OCI-LY1 (cell line): ENCODE data around the gene SELENOI.

Experiments
- H2AFZ ChIP-seq: fragments of 200-600 bp; sonication (generic), shearing (Covaris generic); 2 replicates; pipeline ENCODE4 v1.6.0; 2014; ENCODE audit warnings: antibody characterized with exemption, mild to moderate bottlenecking, low read length
- H3F3A ChIP-seq: fragments of 200-600 bp; sonication (generic), shearing (Covaris generic); 2 replicates; pipeline ENCODE4 v1.6.0; 2014; ENCODE audit warnings: mild to moderate bottlenecking, antibody characterized with exemption, low read length, moderate library complexity; ENCODE audit not compliant: insufficient read depth
- H3K27ac ChIP-seq: fragments of 200-600 bp; sonication (generic); 2 replicates; pipeline ENCODE4 v1.5.1; 2014; ENCODE audit warnings: low read length, mixed run types, mild to moderate bottlenecking, low read depth; ENCODE audit not compliant: poor library complexity, severe bottlenecking
- H3K27me3 ChIP-seq: fragments of 200-600 bp; sonication (generic); 2 replicates; pipeline ENCODE4 v1.6.0; 2014; ENCODE audit warnings: antibody characterized with exemption, mild to moderate bottlenecking, low read length, moderate library complexity; ENCODE audit not compliant: insufficient read depth
- H3K36me3 ChIP-seq: fragments of 200-600 bp; sonication (generic); 2 replicates; pipeline ENCODE4 v1.6.1; 2014; ENCODE audit warnings: mild to moderate bottlenecking, antibody characterized with exemption, low read length, moderate library complexity, mixed read lengths; ENCODE audit not compliant: insufficient read depth
- H3K4me1 ChIP-seq: fragments of 200-600 bp; sonication (generic); 2 replicates; pipeline ENCODE4 v1.5.1; 2014; ENCODE audit warnings: mild to moderate bottlenecking, low read length, moderate library complexity; ENCODE audit not compliant: insufficient read depth, severe bottlenecking
- H3K4me2 ChIP-seq: fragments of 200-600 bp; sonication (generic), shearing (Covaris generic); 2 replicates; pipeline ENCODE4 v1.6.1; 2014; ENCODE audit warnings: low read length
- H3K4me3 ChIP-seq: fragments of 200-600 bp; sonication (generic); 2 replicates; pipeline ENCODE4 v1.5.1; 2014; ENCODE audit warnings: low read length, low read depth, mild to moderate bottlenecking, mixed read lengths; ENCODE audit not compliant: poor library complexity, severe bottlenecking
- H3K79me2 ChIP-seq: fragments of 200-600 bp; shearing (Covaris generic); 2 replicates; pipeline ENCODE4 v1.6.1; 2016; ENCODE audit warnings: mixed run types, low read length, mixed read lengths; ENCODE audit not compliant: insufficient read depth
- H3K9ac ChIP-seq: fragments of 200-600 bp; sonication (generic), shearing (Covaris generic); 2 replicates; pipeline ENCODE4 v1.6.1; 2014; ENCODE audit warnings: mild to moderate bottlenecking, low read length, mixed read lengths
- H3K9me2 ChIP-seq: fragments of 200-600 bp; sonication (generic), shearing (Covaris generic); 2 replicates; pipeline ENCODE4 v1.6.1; 2014; ENCODE audit warnings: low read depth, mild to moderate bottlenecking, low read length, mixed read lengths
- H3K9me3 ChIP-seq: fragments of 200-600 bp; shearing (Covaris generic); 2 replicates; pipeline ENCODE4 v1.6.1; 2014; ENCODE audit warnings: low read length, mixed read lengths
- H4K20me1 ChIP-seq: fragments of 200-600 bp; sonication (generic), shearing (Covaris generic); 2 replicates; pipeline ENCODE4 v1.6.0; 2016; ENCODE audit warnings: mild to moderate bottlenecking, low read length; ENCODE audit not compliant: insufficient read depth
- CTCF ChIP-seq: fragments of 200-600 bp; sonication (generic), shearing (Covaris generic); IDR thresholded peaks from 2 replicates; pipeline ENCODE4 v1.5.1; 2017; ENCODE audit warnings: mild to moderate bottlenecking, antibody characterized with exemption, low read length, moderate library complexity, mixed read lengths
- EZH2 ChIP-seq: fragments of 200-600 bp; sonication (generic), shearing (Covaris generic); IDR thresholded peaks from 2 replicates; pipeline ENCODE4 v1.8.0; 2017; ENCODE audit warnings: borderline replicate concordance, mixed run types, mild to moderate bottlenecking, antibody characterized with exemption, low read length, moderate library complexity, mixed read lengths

SELENOI gene

GRCh38 chr2:26422947-26423629 lies 77.1 kb downstream of the SELENOI start:
- no peak overlapping the region for H3K4me3 ChIP-seq
- H4K20me1 ChIP-seq = no peaks in the 10 kb centered on the region
- no peak overlapping the region for H3K9ac ChIP-seq

GRCh38 chr2:26423750-26424149 lies 77.8 kb downstream of the SELENOI start:
- Histone ChIP-seq H4K20me1 (no peaks in the 10 kb centered on the region), H3K9ac (no peak overlapping the region), H3F3A (no peaks in the 10 kb centered on the region), H3K9me3 (0 out of 2 replicates have a peak, but pooled peaks cover 3% of the 10 kb centered on the region), H3K79me2 (no peaks in the 10 kb centered on the region), H3K27me3 (no peaks in the 10 kb centered on the region; the same call in 1 of the 2 replicates), H3K36me3 (no peaks in the 10 kb centered on the region), H3K4me1 (no peaks in the 10 kb centered on the region), H3K4me3 (no peak overlapping the region), H3K9me2 (no peaks in the 10 kb centered on the region), H2AFZ (no peak overlapping the region), H3K4me2 (no peak overlapping the region), H3K27ac (no peak overlapping the region)
- TF ChIP-seq CTCF (no peak), EZH2 (no peak)

More at GRCh38 chr2:26422947-26423629, 77.1 kb downstream of the SELENOI start:
- TF ChIP-seq CTCF (no peak), EZH2 (no peak)
- Histone ChIP-seq H3K4me2 (no peak overlapping the region), H3K9me2 (no peaks in the 10 kb centered on the region), H2AFZ (no peak overlapping the region), H3K36me3 (no peaks in the 10 kb centered on the region), H3F3A (no peaks in the 10 kb centered on the region), H3K27ac (no peak overlapping the region), H3K4me1 (no peaks in the 10 kb centered on the region), H3K9me3 (0 out of 2 replicates have a peak, but pooled peaks cover 3% of the 10 kb centered on the region), H3K27me3 (no peaks in the 10 kb centered on the region; the same call in 1 of the 2 replicates), H3K79me2 (no peaks in the 10 kb centered on the region)

- no peaks in the 10 kb centered on the region; the same call in 1 of the 2 replicates for H3K27me3 ChIP-seq
- TF ChIP-seq CTCF = no peak
- 0 out of 2 replicates have a peak, but pooled peaks cover 3% of the 10 kb centered on the region for H3K9me3 ChIP-seq
- H4K20me1 ChIP-seq = no peaks in the 10 kb centered on the region
- H2AFZ ChIP-seq = no peak overlapping the region
- H3K79me2 ChIP-seq = no peaks in the 10 kb centered on the region
- H3K4me2 ChIP-seq = no peak overlapping the region
- no peaks in the 10 kb centered on the region for H3K4me1 ChIP-seq
- no peak overlapping the region for H3K9ac ChIP-seq
- H3K27ac ChIP-seq = no peak overlapping the region
- no peaks in the 10 kb centered on the region for H3F3A ChIP-seq
- H3K9me2 ChIP-seq = no peaks in the 10 kb centered on the region
- no peak overlapping the region for H3K4me3 ChIP-seq
- no peaks in the 10 kb centered on the region for H3K36me3 ChIP-seq
Measured at GRCh38 chr2:26424221-26424620, 78.3 kb downstream of the SELENOI start.
